ENCODE measurements around the gene PHF21B. TPM values are rescaled to one million over a fixed set of nuclear protein-coding genes. Genes with fewer than 3 reads are reported as not detected.

Gene PHF21B
- total RNA-seq, 1 donor from 2014 or later, result 0.07 TPM

DNA sequence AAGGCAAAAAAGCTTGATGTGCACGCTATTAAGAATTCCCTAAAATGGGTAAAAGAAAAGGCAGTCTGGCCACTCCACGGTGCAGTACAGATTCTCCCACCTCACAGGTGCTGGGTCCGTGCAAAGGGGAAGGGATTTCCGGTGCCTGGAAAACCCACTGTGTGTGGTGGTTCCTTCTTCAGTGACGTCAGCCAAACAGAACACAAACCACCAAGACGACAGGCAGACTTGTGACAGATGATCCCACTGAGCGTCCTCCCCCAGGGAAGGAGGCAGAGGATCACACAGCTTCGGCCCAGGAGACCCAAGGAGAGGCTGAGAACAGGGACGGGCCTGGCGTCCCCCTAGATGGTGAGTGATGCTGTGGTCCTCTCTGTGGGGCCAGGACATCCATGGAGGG, 18.6 kb downstream of the PHF21B start:
- intact Hi-C loops (cut with micrococcal nuclease), result no loop called here
- H3K9me3 Mint-ChIP-seq, result no peaks in the 10 kb centered on the region
- H3K27ac Mint-ChIP-seq, result no peak overlapping the region
- H3K4me1 Mint-ChIP-seq, result no peaks in the 10 kb centered on the region
- no peak for DNase-seq
- H3K36me3 Mint-ChIP-seq (ENCODE audit: low read depth), result no peaks in the 10 kb centered on the region
- H3K4me3 Mint-ChIP-seq, result no peak overlapping the region
- no peaks in the 10 kb centered on the region for H3K27me3 Mint-ChIP-seq

DNA sequence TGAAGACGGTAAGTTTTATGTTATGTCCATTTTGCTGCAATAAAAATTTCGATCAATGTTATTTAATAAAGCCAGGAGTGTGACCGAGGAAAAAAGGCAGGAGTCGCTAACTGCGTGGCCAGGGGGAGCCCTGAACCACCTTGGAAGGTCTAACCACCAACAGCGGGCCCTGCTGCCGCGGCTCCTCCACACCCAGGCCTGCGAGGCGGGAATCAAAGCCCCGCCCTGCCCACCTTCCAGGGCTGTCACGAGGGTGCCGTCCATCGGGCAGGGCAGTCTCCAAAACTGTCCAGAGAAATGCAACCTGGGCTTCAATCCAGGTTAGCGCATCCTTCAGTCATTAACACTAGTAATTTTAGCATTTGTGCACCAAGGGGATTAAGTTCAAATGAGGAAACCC, 19.0 kb downstream of the PHF21B start:
- Mint-ChIP-seq H3K4me3 (no peak overlapping the region), H3K4me1 (no peaks in the 10 kb centered on the region), H3K27ac (no peak overlapping the region), H3K27me3 (no peaks in the 10 kb centered on the region), H3K36me3 (ENCODE audit: low read depth) (no peaks in the 10 kb centered on the region), H3K9me3 (no peaks in the 10 kb centered on the region)
- intact Hi-C loops (cut with micrococcal nuclease), result no loop called here
- DNase-seq, result no peak

GRCh38 chr22:44990328-44990727, 19.5 kb downstream of the PHF21B start:
- no peaks in the 10 kb centered on the region for H3K4me1 Mint-ChIP-seq
- H3K27me3 Mint-ChIP-seq, result no peaks in the 10 kb centered on the region
- no peak overlapping the region for H3K27ac Mint-ChIP-seq
- DNase-seq, result no peak
- H3K36me3 Mint-ChIP-seq (ENCODE audit: low read depth), result no peaks in the 10 kb centered on the region
- no peak overlapping the region for H3K4me3 Mint-ChIP-seq
- H3K9me3 Mint-ChIP-seq, result no peaks in the 10 kb centered on the region
- intact Hi-C loops (cut with micrococcal nuclease), result no loop called here

- no peak for DNase-seq
- H3K27ac Mint-ChIP-seq, result no peak overlapping the region
- H3K4me3 Mint-ChIP-seq, result no peak overlapping the region
- no peaks in the 10 kb centered on the region for H3K4me1 Mint-ChIP-seq
- peaks cover 6% of the 10 kb centered on the region for H3K9me3 Mint-ChIP-seq
- intact Hi-C loops (cut with micrococcal nuclease), result no loop called here
- H3K27me3 Mint-ChIP-seq, result no peaks in the 10 kb centered on the region
- H3K36me3 Mint-ChIP-seq (ENCODE audit: low read depth), result no peaks in the 10 kb centered on the region
These were observed 21.1 kb downstream of the PHF21B start for GRCh38 chr22:44988671-44989070.

DNA sequence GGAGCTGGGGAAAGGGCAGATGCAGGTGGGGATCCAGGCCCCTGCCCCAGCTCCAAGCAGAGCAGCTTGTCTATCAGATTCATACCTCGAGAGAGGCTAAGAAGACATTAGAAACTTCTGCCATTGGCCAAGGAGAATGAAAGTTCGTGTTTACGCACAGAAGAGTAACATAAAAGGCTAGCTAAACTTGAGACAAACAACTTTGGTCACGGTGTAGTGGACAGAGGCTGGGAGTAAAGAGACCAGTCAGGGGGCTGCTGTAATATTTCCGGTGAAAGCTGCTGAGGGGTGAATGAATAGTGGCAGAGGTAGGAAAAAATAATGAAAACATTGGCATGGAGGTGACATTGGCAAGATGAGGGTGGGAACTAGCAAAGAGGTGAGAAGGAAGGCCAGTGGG, 22.9 kb downstream of the PHF21B start:
- Mint-ChIP-seq H3K36me3 (ENCODE audit: low read depth) (no peaks in the 10 kb centered on the region), H3K4me3 (no peak overlapping the region), H3K27ac (no peak overlapping the region), H3K4me1 (no peaks in the 10 kb centered on the region), H3K27me3 (no peaks in the 10 kb centered on the region), H3K9me3 (peaks cover 6% of the 10 kb centered on the region)
- DNase-seq, result no peak
- intact Hi-C loops (cut with micrococcal nuclease), result no loop called here

DNA sequence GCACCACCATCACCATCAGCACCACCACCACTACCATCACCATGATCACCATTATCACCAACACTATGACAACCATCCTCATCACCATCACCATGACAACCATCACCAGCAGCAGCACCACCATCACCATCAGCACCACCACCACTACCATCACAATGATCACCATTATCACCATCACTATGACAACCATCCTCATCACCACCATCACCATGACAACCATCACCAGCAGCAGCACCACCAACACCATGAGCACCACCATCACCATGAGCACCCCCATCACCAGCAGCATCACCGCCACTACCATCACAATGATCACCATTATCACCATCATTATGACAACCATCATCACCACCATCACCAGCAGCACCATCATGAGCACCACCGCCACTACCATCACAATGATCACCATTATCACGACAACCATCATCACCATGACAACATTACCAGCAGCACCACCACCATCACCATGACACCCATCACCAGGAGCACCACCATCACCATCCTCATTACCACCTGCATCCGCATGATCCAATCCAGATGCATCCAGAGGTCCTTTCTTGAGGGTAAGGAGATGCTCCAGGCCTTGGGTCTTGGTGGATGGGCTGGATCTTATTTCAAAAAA, 23.8 kb downstream of the PHF21B start:
- Mint-ChIP-seq H3K9me3 (peaks cover 6% of the 10 kb centered on the region), H3K4me1 (no peaks in the 10 kb centered on the region), H3K4me3 (no peak overlapping the region), H3K36me3 (ENCODE audit: low read depth) (no peaks in the 10 kb centered on the region), H3K27me3 (no peaks in the 10 kb centered on the region), H3K27ac (no peak overlapping the region)
- no peak for DNase-seq
- intact Hi-C loops (cut with micrococcal nuclease), result no loop called here

DNA sequence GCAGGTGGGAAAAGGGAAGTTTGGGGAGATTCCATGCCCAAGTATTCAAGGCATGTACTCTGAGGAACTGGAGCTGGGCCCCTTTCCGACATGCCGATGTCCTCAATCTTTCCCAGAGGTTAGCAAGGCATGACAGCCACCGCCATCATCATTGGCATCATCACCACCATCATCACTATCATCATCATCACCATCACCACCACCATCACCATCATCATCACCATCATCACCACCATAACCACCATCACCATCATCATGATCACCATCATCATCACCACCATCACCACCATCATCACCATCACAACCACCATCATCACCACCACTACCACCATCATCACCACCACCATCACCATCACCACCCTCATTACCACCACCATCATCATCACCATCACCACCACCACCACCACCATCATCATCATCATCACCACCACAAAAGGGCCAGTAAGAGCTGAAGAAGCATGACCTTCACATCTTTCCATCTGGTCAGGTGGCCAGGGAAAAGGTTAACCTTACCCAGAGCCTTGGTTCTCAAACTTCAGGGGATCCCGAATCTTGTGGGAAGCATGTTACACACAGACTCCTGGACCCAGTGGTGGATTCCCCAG, 25.8 kb downstream of the PHF21B start:
- no peak overlapping the region for H3K4me3 Mint-ChIP-seq
- no peaks in the 10 kb centered on the region for H3K4me1 Mint-ChIP-seq
- H3K27ac Mint-ChIP-seq, result no peak overlapping the region
- no peak for DNase-seq
- H3K27me3 Mint-ChIP-seq, result no peaks in the 10 kb centered on the region
- no peaks in the 10 kb centered on the region for H3K36me3 Mint-ChIP-seq (ENCODE audit: low read depth)
- H3K9me3 Mint-ChIP-seq, result peaks cover 6% of the 10 kb centered on the region
- intact Hi-C loops (cut with micrococcal nuclease), result no loop called here

DNA sequence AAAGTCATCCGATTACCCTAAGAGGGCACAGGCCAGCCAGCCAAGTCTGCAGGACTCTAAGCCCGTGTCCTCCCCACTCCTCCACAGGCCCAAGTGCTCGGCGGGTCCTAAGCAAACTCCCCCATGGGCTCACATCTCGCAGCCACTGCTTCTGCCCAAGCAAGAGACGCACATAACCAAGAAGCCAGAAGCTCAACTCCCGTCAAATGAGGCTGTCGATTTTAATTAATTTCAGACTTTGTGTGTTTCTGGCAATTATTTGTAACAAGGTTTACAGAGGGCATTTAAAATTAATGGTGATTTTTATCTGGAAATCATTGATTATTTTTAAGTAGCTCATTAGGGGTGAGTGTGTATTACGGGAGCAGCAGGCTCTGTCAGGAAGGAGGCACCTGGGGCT, 27.4 kb downstream of the PHF21B start:
- Mint-ChIP-seq H3K27me3 (no peaks in the 10 kb centered on the region), H3K36me3 (ENCODE audit: low read depth) (no peaks in the 10 kb centered on the region), H3K4me3 (no peak overlapping the region), H3K4me1 (no peaks in the 10 kb centered on the region), H3K9me3 (peaks cover 6% of the 10 kb centered on the region), H3K27ac (no peak overlapping the region)
- intact Hi-C loops (cut with micrococcal nuclease), result no loop called here
- no peak for DNase-seq

- Mint-ChIP-seq H3K4me3 (no peak overlapping the region), H3K27me3 (no peaks in the 10 kb centered on the region), H3K36me3 (ENCODE audit: low read depth) (no peaks in the 10 kb centered on the region), H3K9me3 (peaks cover 6% of the 10 kb centered on the region), H3K27ac (no peak overlapping the region), H3K4me1 (no peaks in the 10 kb centered on the region)
- intact Hi-C loops (cut with micrococcal nuclease), result no loop called here
- DNase-seq, result no peak
These were observed 27.9 kb downstream of the PHF21B start for GRCh38 chr22:44981857-44982256.

- Mint-ChIP-seq H3K27me3 (no peaks in the 10 kb centered on the region), H3K36me3 (ENCODE audit: low read depth) (no peaks in the 10 kb centered on the region), H3K9me3 (peaks cover 5% of the 10 kb centered on the region), H3K27ac (no peak overlapping the region), H3K4me1 (no peaks in the 10 kb centered on the region), H3K4me3 (no peak overlapping the region)
- intact Hi-C loops (cut with micrococcal nuclease), result loop anchor here (5.0 to 10.0 kb wide), 2 partner anchors 103 to 266 kb away; partner anchors contain the start of gene KIAA0930
- DNase-seq, result no peak
These were observed 30.7 kb downstream of the PHF21B start for GRCh38 chr22:44979154-44979553.

DNA sequence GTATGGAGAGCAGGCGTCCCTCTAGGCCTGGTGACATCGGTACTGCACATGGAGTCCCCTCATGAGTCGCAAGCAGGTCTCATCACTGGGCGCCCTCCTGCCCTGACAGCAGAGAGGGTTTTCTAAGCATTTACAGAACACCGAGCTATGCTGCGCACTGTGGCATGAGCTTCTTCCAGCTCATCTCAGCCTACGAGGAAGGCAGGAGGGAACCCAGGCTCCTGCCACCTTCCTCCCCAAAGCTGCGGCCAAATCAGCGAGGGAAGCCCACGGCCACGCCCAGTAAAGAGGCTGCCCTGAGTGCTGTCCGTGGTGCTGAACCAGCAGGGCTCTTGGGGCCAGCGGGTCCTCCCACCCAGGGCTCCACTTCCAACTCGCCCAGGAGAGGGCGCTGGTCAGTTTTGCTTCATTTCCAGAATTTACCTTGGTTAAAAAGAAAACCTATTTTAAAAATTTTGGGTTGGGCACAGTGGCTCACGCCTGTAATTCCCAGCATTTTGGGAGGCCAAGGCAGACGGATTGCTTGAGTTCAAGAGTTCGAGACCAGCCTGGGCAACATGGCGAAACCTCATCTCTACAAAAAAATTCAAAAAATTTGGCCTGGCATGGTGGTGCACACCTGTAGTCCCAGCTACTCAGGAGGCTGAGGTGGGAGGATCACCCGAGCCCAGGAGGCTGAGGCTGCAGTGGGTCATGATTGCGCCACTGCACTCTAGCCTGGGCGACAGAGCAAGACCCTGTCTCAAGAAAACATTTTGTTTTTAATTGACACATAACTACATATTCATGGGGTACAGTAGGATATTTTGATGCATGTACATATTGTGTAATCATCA, 34.2 kb downstream of the PHF21B start:
- DNase-seq, result peak; percentile 94
- no peak overlapping the region for H3K4me3 Mint-ChIP-seq
- H3K4me1 Mint-ChIP-seq, result no peaks in the 10 kb centered on the region
- H3K36me3 Mint-ChIP-seq (ENCODE audit: low read depth), result no peaks in the 10 kb centered on the region
- H3K27ac Mint-ChIP-seq, result no peak overlapping the region
- no peaks in the 10 kb centered on the region for H3K9me3 Mint-ChIP-seq
- H3K27me3 Mint-ChIP-seq, result no peaks in the 10 kb centered on the region
- intact Hi-C loops (cut with micrococcal nuclease), result loop anchor here (1.0 to 10.0 kb wide), 3 partner anchors 107 to 269 kb away; partner anchors contain the start of gene KIAA0930

DNA sequence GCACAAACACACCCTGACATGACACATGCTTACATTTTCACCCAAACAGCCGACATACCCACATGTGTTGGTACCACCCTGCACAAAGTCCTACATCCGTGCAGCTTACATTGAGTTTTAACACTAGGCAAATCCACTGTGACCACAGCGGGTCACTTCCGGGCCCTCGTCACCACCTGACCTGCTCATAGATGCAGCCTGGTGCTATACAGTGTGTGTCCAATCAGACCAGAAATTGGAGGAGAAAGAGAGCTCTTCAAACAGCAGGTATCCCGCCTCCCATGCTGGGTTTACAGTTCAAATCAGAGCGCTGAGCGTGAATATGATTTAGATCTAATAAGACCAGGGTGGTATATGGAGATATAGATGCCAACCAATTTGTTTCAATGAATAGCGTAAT, 35.4 kb downstream of the PHF21B start:
- no peaks in the 10 kb centered on the region for H3K4me1 Mint-ChIP-seq
- no peaks in the 10 kb centered on the region for H3K27me3 Mint-ChIP-seq
- no peak for DNase-seq
- intact Hi-C loops (cut with micrococcal nuclease), result loop anchor here (10.0 kb wide), 1 partner anchor 270 kb away; the partner anchor contains the start of gene KIAA0930
- H3K9me3 Mint-ChIP-seq, result no peaks in the 10 kb centered on the region
- H3K27ac Mint-ChIP-seq, result no peak overlapping the region
- H3K36me3 Mint-ChIP-seq (ENCODE audit: low read depth), result no peaks in the 10 kb centered on the region
- H3K4me3 Mint-ChIP-seq, result no peak overlapping the region

DNA sequence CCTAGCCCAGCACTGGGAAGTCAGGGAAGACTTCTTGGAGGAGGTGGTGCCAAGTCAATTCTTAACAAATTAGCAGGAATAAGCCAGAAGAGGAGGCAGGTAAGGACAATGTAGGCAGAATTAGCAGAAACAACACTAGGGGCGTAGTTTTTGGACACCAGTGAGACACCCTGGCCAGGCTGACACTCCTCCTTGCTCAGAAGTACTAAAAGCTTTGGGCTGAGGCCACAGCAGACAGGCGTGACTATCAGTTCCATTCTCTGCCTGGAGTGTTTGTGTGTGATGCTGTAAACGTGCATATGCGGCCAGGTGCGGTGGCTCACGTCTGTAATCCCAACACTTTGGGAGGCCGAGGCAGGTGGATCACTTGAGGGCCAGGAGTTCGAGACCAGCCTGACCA, 36.0 kb downstream of the PHF21B start:
- H3K27ac Mint-ChIP-seq, result no peak overlapping the region
- no peak overlapping the region for H3K4me3 Mint-ChIP-seq
- no peaks in the 10 kb centered on the region for H3K9me3 Mint-ChIP-seq
- H3K27me3 Mint-ChIP-seq, result no peaks in the 10 kb centered on the region
- no peaks in the 10 kb centered on the region for H3K36me3 Mint-ChIP-seq (ENCODE audit: low read depth)
- intact Hi-C loops (cut with micrococcal nuclease), result loop anchor here (10.0 kb wide), 1 partner anchor 271 kb away; the partner anchor contains the start of gene KIAA0930
- DNase-seq, result no peak
- no peaks in the 10 kb centered on the region for H3K4me1 Mint-ChIP-seq

All from activated CD4-positive, alpha-beta T cell treated with anti-CD3 and anti-CD28 coated beads, Interleukin-2, amount 10 ng/mL, durations not matched to agents 24 days and 14 days (primary cell).